AG09309 (cell line): ENCODE measurements around the gene IFT81.

ENCODE experiments used
- DNase-seq: peaks from one replicate; pipeline ENCODE4 v3.0.0-alpha.2; 2010; ENCODE audit warnings: low read depth
- H3K4me3 ChIP-seq: 2 replicates; pipeline ENCODE4 v1.5.1; 2011; ENCODE audit warnings: mild to moderate bottlenecking, low read depth, low read length, moderate library complexity; ENCODE audit not compliant: control insufficient read depth
- TF ChIP-seq, protein P1 (sequence below): IDR thresholded peaks from 2 replicates; pipeline ENCODE4 v1.5.1; 2011; ENCODE audit warnings: mild to moderate bottlenecking, low read depth, low read length, inconsistent platforms; ENCODE audit not compliant: insufficient read depth, control insufficient read depth; ENCODE audit errors: missing control alignments

The IFT81 gene

DNA sequence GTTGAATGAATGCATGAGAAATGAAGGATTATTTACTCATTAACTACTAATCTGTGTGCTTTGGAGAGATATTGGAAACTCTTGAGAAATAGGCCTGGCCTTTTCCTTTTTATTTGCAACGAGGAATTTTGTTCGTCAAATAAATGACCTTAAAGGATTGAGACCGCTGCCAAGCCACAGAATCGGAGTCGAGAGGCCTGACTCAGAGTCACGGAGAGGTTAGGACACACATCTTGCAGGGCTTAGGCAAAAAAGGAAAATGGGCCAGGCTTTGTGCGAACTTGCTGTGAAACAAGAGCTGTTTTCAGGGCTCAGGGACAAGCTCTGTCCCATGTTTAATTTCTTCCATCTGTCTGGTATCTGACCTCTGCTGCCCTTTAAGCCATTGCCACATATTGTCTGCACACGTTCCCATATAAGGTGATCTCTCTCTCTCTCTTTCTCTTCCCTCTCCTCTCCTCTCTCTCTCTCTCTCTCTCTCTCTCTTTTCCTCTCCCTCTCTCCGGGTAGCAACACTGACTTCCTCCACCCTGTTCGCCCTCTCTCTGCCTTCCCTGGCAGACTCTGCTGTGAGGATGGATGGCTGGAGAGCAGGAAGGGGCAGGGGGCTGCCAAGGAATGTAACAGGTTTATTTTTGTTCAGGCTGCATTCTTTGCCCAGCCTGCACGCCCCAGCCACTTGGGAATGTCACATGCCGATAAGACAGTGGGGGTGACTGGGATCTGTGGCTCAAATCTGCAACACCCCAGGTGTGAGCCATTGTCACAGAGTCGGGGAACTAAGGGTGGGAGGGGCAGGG, 14.9 kb upstream of the IFT81 start:
- DNase-seq, result peak; percentile 100
- H3K4me3 ChIP-seq, result peak overlapping the region; percentile 15
- TF ChIP-seq, protein P1, sequence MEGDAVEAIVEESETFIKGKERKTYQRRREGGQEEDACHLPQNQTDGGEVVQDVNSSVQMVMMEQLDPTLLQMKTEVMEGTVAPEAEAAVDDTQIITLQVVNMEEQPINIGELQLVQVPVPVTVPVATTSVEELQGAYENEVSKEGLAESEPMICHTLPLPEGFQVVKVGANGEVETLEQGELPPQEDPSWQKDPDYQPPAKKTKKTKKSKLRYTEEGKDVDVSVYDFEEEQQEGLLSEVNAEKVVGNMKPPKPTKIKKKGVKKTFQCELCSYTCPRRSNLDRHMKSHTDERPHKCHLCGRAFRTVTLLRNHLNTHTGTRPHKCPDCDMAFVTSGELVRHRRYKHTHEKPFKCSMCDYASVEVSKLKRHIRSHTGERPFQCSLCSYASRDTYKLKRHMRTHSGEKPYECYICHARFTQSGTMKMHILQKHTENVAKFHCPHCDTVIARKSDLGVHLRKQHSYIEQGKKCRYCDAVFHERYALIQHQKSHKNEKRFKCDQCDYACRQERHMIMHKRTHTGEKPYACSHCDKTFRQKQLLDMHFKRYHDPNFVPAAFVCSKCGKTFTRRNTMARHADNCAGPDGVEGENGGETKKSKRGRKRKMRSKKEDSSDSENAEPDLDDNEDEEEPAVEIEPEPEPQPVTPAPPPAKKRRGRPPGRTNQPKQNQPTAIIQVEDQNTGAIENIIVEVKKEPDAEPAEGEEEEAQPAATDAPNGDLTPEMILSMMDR, result no peak

DNA sequence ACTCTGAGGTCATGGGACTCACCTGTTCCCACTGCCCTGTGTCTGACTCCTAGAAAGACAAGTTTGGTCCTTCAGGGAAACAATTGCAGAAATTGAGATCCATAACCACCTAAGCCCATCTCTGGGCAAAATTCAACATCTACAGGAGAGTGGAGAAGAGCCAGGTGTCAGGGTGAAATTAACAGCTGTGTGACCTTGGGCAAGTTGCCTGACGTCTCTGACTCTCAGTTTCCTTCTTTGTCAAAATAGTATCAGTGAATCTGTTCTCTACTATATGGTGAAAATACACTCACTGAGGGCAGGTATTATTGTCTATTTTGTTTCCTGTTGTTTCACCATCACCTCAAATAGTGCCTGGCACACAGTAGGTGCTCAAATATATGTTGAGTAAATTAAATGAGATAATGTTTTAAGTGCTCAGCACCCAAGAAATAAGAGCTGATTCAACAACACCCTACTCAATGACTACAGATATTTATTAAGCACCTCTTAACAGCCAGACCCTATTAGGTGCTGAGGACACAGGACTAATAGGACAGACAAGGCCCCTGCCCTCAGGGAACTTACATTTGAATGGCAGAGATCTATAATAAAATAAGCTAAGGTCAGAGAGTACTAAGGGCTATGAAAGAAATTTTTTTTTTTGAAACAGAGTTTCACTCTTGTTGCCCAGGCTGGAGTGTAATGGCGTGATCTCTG, 14.2 kb upstream of the IFT81 start:
- TF ChIP-seq, protein P1, result no peak
- DNase-seq, result no peak
- no peak overlapping the region for H3K4me3 ChIP-seq

- TF ChIP-seq, protein P1, result no peak
- DNase-seq, result no peak
- no peak overlapping the region for H3K4me3 ChIP-seq
These were observed 12.5 kb upstream of the IFT81 start for GRCh38 chr12:110111476-110112334.

GRCh38 chr12:110112335-110112660, 11.9 kb upstream of the IFT81 start:
- no peak for DNase-seq
- no peak overlapping the region for H3K4me3 ChIP-seq
- TF ChIP-seq, protein P1, result no peak

DNA sequence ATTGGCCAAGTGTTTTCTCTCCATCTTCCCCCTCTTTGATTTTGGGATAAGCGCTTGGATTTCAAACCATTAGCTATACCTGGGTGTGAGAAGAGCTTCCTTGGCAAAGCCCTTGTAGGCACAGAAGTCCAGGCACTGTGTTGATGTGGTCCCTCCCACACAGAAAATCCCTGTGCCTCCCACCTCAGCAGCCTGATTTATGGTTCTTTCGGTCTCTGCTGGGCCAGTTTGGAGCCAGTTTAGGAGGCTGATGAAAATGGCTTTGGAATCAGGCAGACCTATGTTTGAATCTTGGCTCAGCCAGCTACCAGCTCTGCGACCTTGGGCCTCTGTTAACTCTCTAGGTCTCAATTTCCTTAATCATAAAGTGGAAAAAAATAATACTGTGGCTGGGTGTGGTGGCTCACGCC, 9.6 kb upstream of the IFT81 start:
- TF ChIP-seq, protein P1, result no peak
- DNase-seq, result no peak
- no peak overlapping the region for H3K4me3 ChIP-seq

DNA sequence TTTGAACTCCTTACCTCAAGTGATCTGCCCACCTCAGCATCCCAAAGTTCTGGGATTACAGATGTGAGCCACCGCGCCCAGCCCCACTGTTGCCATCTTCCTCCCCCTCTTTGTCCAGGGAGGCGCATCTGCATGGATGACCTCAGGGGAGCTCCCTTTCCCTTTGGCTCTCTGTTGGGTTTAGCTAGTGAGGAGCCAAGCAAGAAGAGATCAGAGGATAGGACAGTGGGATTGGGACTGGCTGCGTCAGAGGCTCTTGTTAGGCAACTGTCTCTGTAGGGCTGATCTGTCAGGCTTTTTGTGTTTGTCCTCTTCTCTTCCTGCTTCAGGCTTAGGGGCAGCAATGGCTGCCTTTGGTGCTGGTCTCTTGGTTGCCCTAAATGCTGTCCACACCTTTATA, 8.5 kb upstream of the IFT81 start:
- H3K4me3 ChIP-seq, result no peak overlapping the region

More for the DNA sequence above, 8.5 kb upstream of the IFT81 start:
- TF ChIP-seq, protein P1, result no peak
- no peak for DNase-seq
